HepG2 (cell line): ENCODE data around the gene ST3GAL2. TPM values are rescaled to one million over a fixed set of nuclear protein-coding genes. Genes with fewer than 3 reads are reported as not detected.

Experiments used
- ATAC-seq: fragments of 200-7000 bp; cut with Tn5 transposase; 3 replicates; pipeline ENCODE4 v1.9.1; 2020; ENCODE audit warnings: mild to moderate bottlenecking, moderate library complexity
- BruUV-seq: library from RNA; stranded (reverse); fragments of 400-500 nt; replicated peaks from 2 replicates; lab custom pipeline; 2021; lab: Mats Ljungman, UMichigan
- CTCF ChIA-PET: fragments of 300-600 bp; formaldehyde crosslinking; extraction: SDS; loops from one replicate; lab custom pipeline; 2021; ENCODE audit warnings: low total read pairs, inconsistent platforms, low intra/inter-chr PET ratio; lab: Yijun Ruan, JAX
- POLR2A ChIA-PET: fragments of 350-600 bp; sonication (Branson Sonifier 250); formaldehyde crosslinking; loops from one replicate; lab custom pipeline; 2020; ENCODE audit warnings: antibody characterized with exemption, inconsistent platforms; lab: Yijun Ruan, JAX
- DNase-seq: peaks from one replicate; pipeline ENCODE4 v3.0.0-alpha.2; 2015; ENCODE audit warnings: low spot score
- FAIRE-seq: peaks from 3 replicates; lab custom pipeline; 2011; peaks lifted over from hg19 to GRCh38; lab: Jason Lieb, UNC
- H2AFZ ChIP-seq: one replicate; pipeline ENCODE4 v1.6.1; 2011; ENCODE audit warnings: low read length, inconsistent platforms
- H3K27ac ChIP-seq: fragments of 300-600 bp; 3 replicates; pipeline ENCODE4 v1.8.0; 2011; ENCODE audit warnings: mixed run types, mild to moderate bottlenecking, mixed read lengths, low read length, inconsistent platforms; ENCODE audit not compliant: insufficient read depth; ENCODE audit errors: extremely low read length
- H3K27me3 ChIP-seq, 2 experiments: fragments of 200-600 bp in 1 of 2; 2 replicates in 1 of 2; 3 replicates in 1 of 2; pipeline versions ENCODE4 v1.6.0 to v1.8.0; 2011; ENCODE audit warnings: low read length in 2 of 2, mild to moderate bottlenecking in 2 of 2, moderate library complexity in 2 of 2, inconsistent platforms in 1 of 2; ENCODE audit not compliant: insufficient read depth in 2 of 2, control insufficient read depth in 1 of 2
- H3K36me3 ChIP-seq, 2 experiments: fragments of 200-600 bp in 1 of 2; replicated peaks in 1 of 2; 2 replicates in 1 of 2; 3 replicates in 1 of 2; pipeline versions ENCODE4 v1.5.1 to v1.8.0; 2011; ENCODE audit warnings: low read length in 2 of 2, inconsistent platforms in 1 of 2; ENCODE audit not compliant: insufficient read depth in 2 of 2, control insufficient read depth in 1 of 2
- H3K4me1 ChIP-seq: 2 replicates; pipeline ENCODE4 v1.5.1; 2012; ENCODE audit warnings: low read length, inconsistent platforms; ENCODE audit not compliant: insufficient read depth
- H3K4me2 ChIP-seq: 2 replicates; pipeline ENCODE4 v1.6.0; 2011; ENCODE audit warnings: low read depth, low read length, inconsistent platforms
- H3K4me3 ChIP-seq, 3 experiments: fragments of 200-600 bp in 1 of 3; sonication (generic), shearing (Covaris generic) in 1 of 3; replicated peaks in 1 of 3; 2 replicates each; pipeline ENCODE4 v1.5.1; 2011 to 2016; ENCODE audit warnings: low read length in 3 of 3, inconsistent platforms in 2 of 3, low read depth in 2 of 3, mild to moderate bottlenecking in 2 of 3, control low read depth in 1 of 3, mixed read lengths in 1 of 3; ENCODE audit not compliant: insufficient read depth in 1 of 3
- H3K79me2 ChIP-seq: one replicate; pipeline ENCODE4 v1.6.1; 2011; ENCODE audit warnings: low read length, inconsistent platforms; ENCODE audit not compliant: insufficient read depth
- H3K9ac ChIP-seq: 2 replicates; pipeline ENCODE4 v1.6.0; 2011; ENCODE audit warnings: mild to moderate bottlenecking, low read depth, low read length, inconsistent platforms; ENCODE audit not compliant: insufficient read depth
- H3K9me3 ChIP-seq: 2 replicates; pipeline ENCODE4 v1.5.1; 2012; ENCODE audit warnings: mild to moderate bottlenecking, low read length
- H4K20me1 ChIP-seq: 2 replicates; pipeline ENCODE4 v1.6.0; 2011; ENCODE audit warnings: inconsistent platforms, mild to moderate bottlenecking, low read length, moderate library complexity; ENCODE audit not compliant: insufficient read depth
- AGO2 ChIP-seq: fragments of 200-400 bp; formaldehyde crosslinking; optimal IDR thresholded peaks from 2 replicates; pipeline ENCODE3; 2017; ENCODE audit warnings: mild to moderate bottlenecking, low read depth, low read length, moderate library complexity
- BCL6 ChIP-seq: IDR thresholded peaks from 2 replicates; pipeline ENCODE4 v1.6.1; 2016; ENCODE audit warnings: missing genetic modification reagents, missing compliant biosample characterization
- FOXK1 ChIP-seq: sonication (generic); formaldehyde crosslinking; IDR thresholded peaks from 2 replicates; pipeline ENCODE4 v1.4.0; 2020; ENCODE audit warnings: low read depth, missing genetic modification reagents, borderline replicate concordance
- HNF1B ChIP-seq: sonication (generic); formaldehyde crosslinking; IDR thresholded peaks from 2 replicates; pipeline ENCODE4 v1.5.1; 2020; ENCODE audit warnings: mild to moderate bottlenecking, moderate library complexity, missing genetic modification reagents
- SKI ChIP-seq: fragments of 450-650 bp; IDR thresholded peaks from one replicate; pipeline ENCODE4 v1.6.1; 2018; ENCODE audit warnings: mild to moderate bottlenecking; ENCODE audit not compliant: partially characterized antibody
- STAG1 ChIP-seq: sonication (generic); formaldehyde crosslinking; IDR thresholded peaks from 2 replicates; pipeline ENCODE4 v1.4.0; 2020; ENCODE audit warnings: missing genetic modification reagents
- ZNF292 ChIP-seq: sonication (generic); formaldehyde crosslinking; IDR thresholded peaks from 2 replicates; pipeline ENCODE4 v1.8.1; 2022; ENCODE audit warnings: mild to moderate bottlenecking, low read depth, missing genetic modification reagents, borderline replicate concordance
- ZNF605 ChIP-seq: sonication (generic); formaldehyde crosslinking; IDR thresholded peaks from 2 replicates; pipeline ENCODE4 v1.8.0; 2022; ENCODE audit warnings: mild to moderate bottlenecking, missing genetic modification reagents
- ZNF674 ChIP-seq: sonication (generic); formaldehyde crosslinking; IDR thresholded peaks from 2 replicates; pipeline ENCODE4 v1.5.0; 2020; ENCODE audit warnings: low read depth, mild to moderate bottlenecking, missing genetic modification reagents
- ZNF703 ChIP-seq: sonication (generic); formaldehyde crosslinking; IDR thresholded peaks from 2 replicates; pipeline ENCODE4 v1.5.1; 2020; ENCODE audit warnings: missing genetic modification reagents, mild to moderate bottlenecking, moderate library complexity, borderline replicate concordance
- ZSCAN31 ChIP-seq: sonication (generic); formaldehyde crosslinking; IDR thresholded peaks from 2 replicates; pipeline ENCODE4 v1.5.0; 2020; ENCODE audit warnings: low read depth, mild to moderate bottlenecking, missing genetic modification reagents
- WGBS: methylation state at CpG from one replicate; pipeline ENCODE4 v1.1.6; 2017; ENCODE audit warnings: low lambda C conversion rate; 5-methylcytosine and 5-hydroxymethylcytosine counted together
- in situ Hi-C: cut with HindIII; loops from 2 replicates; pipeline ENCODE4 v1.10.0; 2017; ENCODE audit warnings: low pct_unique_long_range_greater_than_20kb; ENCODE audit not compliant: extremely low pct_ligation_motif_present
- intact Hi-C: fragments of 100-400 bp; cut with micrococcal nuclease; formaldehyde crosslinking; loops from one replicate; pipeline ENCODE4 v1.10.0; 2022; ENCODE audit not compliant: unreplicated experiment
- polyA plus RNA-seq, 8 experiments: library from polyadenylated mRNA; depleted of rRNA in 3 of 8; stranded (reverse) in 7 of 8; unstranded in 1 of 8; fragments of >200 nt; fragmentation: Illumina TruSeq in 4 of 8; extraction: Trizol in 4 of 8; gene quantifications; 2 replicates each; pipeline versions ENCODE4 v1.2.1 to v1.2.3, GENCODE V29; 2011 to 2016; ENCODE audit warnings: low read depth in 4 of 8, missing spikeins in 1 of 8, mixed read lengths in 1 of 8; ENCODE audit not compliant: insufficient read depth in 1 of 8
- total RNA-seq, 5 experiments: library from RNA; depleted of rRNA; stranded (reverse); fragments of >200 nt; fragmentation: Illumina TruSeq; extraction: Trizol; gene quantifications; 2 replicates each; pipeline ENCODE4 v1.2.3, GENCODE V29; 2016; ENCODE audit warnings: low read depth in 1 of 5
- TF ChIP-seq, protein P1 (sequence below): sonication (generic); formaldehyde crosslinking; IDR thresholded peaks from 2 replicates; pipeline ENCODE4 v1.5.0; 2020; ENCODE audit warnings: mild to moderate bottlenecking, missing genetic modification reagents, moderate library complexity

The ST3GAL2 gene
- total and polyA plus RNA-seq, 2 of the 13 experiments (the other 11 are each of a cell fraction or from before 2014, with no cell fraction given) = 16.3 to 24.9 TPM

DNA sequence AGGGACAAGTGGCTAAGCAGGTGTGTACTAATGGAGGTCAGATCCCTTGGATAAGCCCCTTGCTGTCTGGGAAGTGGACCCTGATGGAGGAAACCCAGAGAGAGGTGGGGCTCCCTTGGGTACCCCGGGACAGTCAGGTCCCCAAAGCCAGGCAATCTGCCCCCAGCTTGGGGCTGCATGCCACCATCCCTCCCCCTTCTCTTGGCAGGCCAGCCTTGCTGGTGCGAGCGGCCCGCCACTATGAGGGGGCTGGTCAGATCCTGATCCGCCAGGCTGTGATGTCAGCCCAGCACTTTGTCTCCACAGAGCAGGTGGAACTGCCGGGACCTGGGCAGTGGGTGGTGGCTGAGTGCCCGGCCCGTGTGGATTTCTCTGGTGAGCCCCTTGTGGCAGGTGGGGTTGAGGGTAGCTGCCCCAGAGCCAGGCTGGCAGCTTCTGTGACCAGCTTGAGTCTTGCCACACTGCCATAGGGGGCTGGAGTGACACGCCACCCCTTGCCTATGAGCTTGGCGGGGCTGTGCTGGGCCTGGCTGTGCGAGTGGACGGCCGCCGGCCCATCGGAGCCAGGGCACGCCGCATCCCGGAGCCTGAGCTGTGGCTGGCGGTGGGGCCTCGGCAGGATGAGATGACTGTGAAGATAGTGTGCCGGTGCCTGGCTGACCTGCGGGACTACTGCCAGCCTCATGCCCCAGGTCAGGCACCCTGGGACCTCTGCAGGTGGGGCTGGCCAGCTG lies 35.6 kb upstream of the ST3GAL2 start:
- no peak overlapping the region for H2AFZ ChIP-seq
- no peak overlapping the region for H3K9ac ChIP-seq
- ChIA-PET CTCF (no interaction called here), POLR2A (no interaction called here)
- H3K27me3 ChIP-seq = no peaks in the 10 kb centered on the region
- 96% methylated on average over 7 of the region's 22 CpGs for WGBS
- DNase-seq (no peak), ATAC-seq (no peak), FAIRE-seq (no peak)
- H3K36me3 ChIP-seq = peaks cover 7 to 9% of the 10 kb centered on the region in 2 experiments; a peak in 4 of 5 replicates
- no peak overlapping the region for H3K27ac ChIP-seq
- in situ Hi-C loops = no loop called here
- H3K4me3 ChIP-seq = no peak overlapping the region
- H3K9me3 ChIP-seq = no peaks in the 10 kb centered on the region
- H4K20me1 ChIP-seq = no peaks in the 10 kb centered on the region
- no peak overlapping the region for H3K4me2 ChIP-seq
- no TSS peak for BruUV-seq
- H3K79me2 ChIP-seq = no peaks in the 10 kb centered on the region
- TF ChIP-seq SKI = no peak
- no peak for TF ChIP-seq ZNF605 (CRISPR knock-in tag)
- no peak for TF ChIP-seq FOXK1
- peaks cover 5% of the 10 kb centered on the region; the same call in 1 of the 2 replicates for H3K4me1 ChIP-seq
- intact Hi-C loops = no loop called here

DNA sequence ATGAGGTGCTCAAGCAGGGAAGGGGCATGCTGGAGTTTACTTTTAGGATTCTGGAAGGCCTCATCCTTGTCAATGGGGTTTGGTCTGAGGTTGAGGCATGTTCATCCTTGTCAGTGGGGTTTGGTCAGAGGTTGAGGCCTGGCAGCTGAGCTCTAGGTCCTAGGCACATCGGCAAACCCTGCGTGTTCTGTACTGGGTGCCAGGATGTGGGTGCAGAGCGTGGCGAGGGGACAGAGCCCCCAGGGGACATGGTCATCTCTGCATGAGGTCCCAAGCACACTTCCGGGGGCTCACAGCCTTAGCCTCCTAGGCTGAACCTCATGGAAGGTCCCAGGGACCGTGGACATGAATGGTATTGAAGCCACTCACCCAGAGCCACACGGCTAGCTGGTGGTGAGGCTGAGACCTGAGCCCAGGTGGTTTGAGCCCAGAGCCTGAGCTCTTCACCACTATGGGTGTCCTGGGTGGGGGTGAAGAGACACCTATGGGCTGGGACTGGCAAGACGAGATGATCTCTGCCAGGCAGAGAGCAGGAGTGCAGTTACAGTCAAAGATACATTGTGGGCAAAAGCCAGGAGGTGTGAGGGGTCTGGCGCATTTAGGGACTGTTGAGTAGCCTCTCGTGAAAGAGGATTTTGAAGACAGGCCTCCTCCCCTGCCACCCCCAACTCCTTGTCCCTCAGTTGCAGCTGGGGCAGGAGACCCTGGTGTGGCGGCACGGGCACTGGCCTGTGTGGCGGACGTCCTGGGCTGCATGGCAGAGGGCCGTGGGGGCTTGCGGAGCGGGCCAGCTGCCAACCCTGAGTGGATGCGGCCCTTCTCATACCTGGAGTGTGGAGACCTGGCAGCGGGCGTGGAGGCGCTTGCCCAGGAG lies 34.8 kb upstream of the ST3GAL2 start:
- 0 out of 3 replicates have a peak, but pooled peaks have one; percentile 2 for ATAC-seq
- in situ Hi-C loops = no loop called here
- no peak overlapping the region for H2AFZ ChIP-seq
- H3K27me3 ChIP-seq = no peaks in the 10 kb centered on the region
- no peaks in the 10 kb centered on the region for H3K9me3 ChIP-seq
- no peak overlapping the region for H3K27ac ChIP-seq
- TF ChIP-seq STAG1 (CRISPR knock-in tag) = peak; percentile 51
- TF ChIP-seq ZNF292 = no peak
- no peak for TF ChIP-seq ZNF674 (CRISPR knock-in tag)
- TF ChIP-seq ZSCAN31 (CRISPR knock-in tag) = no peak
- no peak for TF ChIP-seq ZNF703
- TF ChIP-seq HNF1B (CRISPR knock-in tag) = no peak
- TF ChIP-seq AGO2 = peak; percentile 5
- TF ChIP-seq, protein P1, sequence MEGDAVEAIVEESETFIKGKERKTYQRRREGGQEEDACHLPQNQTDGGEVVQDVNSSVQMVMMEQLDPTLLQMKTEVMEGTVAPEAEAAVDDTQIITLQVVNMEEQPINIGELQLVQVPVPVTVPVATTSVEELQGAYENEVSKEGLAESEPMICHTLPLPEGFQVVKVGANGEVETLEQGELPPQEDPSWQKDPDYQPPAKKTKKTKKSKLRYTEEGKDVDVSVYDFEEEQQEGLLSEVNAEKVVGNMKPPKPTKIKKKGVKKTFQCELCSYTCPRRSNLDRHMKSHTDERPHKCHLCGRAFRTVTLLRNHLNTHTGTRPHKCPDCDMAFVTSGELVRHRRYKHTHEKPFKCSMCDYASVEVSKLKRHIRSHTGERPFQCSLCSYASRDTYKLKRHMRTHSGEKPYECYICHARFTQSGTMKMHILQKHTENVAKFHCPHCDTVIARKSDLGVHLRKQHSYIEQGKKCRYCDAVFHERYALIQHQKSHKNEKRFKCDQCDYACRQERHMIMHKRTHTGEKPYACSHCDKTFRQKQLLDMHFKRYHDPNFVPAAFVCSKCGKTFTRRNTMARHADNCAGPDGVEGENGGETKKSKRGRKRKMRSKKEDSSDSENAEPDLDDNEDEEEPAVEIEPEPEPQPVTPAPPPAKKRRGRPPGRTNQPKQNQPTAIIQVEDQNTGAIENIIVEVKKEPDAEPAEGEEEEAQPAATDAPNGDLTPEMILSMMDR (CRISPR knock-in tag) = peak; percentile 49
- no peak for TF ChIP-seq BCL6 (CRISPR knock-in tag)
- TF ChIP-seq, all 625 proteins: peak for 3
- no peak overlapping the region for H3K4me2 ChIP-seq
- DNase-seq (no peak), FAIRE-seq (no peak)
- H3K36me3 ChIP-seq = peaks cover 3 to 6% of the 10 kb centered on the region in 2 experiments; a peak in 4 of 5 replicates
- intact Hi-C loops = no loop called here
- no peak overlapping the region for H3K9ac ChIP-seq
- peaks cover 5% of the 10 kb centered on the region; the same call in 1 of the 2 replicates for H3K4me1 ChIP-seq
- BruUV-seq = no TSS peak
- 90% methylated on average over 11 of the region's 21 CpGs for WGBS
- H4K20me1 ChIP-seq = no peaks in the 10 kb centered on the region
- CTCF ChIA-PET = no interaction called here
- POLR2A ChIA-PET = interaction anchor here (1.1 kb wide), 1 partner anchor 49 kb away, joined by 3 read pairs; the partner anchor contains the start of gene COG4
- no peak overlapping the region for H3K4me3 ChIP-seq
- H3K79me2 ChIP-seq = no peaks in the 10 kb centered on the region
